B cell (primary cell): ENCODE results near the gene AIRE. TPM values are rescaled to one million over a fixed set of nuclear protein-coding genes. Genes with fewer than 3 reads are reported as not detected.

Experiments used
- ATAC-seq: fragments of 200-7000 bp; cut with Tn5 transposase; one replicate; pipeline ENCODE4 v1.10.0; 2021; ENCODE audit warnings: low read depth, mild to moderate bottlenecking, moderate number of reproducible peaks, moderate library complexity
- CTCF ChIA-PET: fragments of 350-600 bp; sonication (Branson Sonifier 250); formaldehyde crosslinking; loops from one replicate; lab custom pipeline; 2021; ENCODE audit warnings: antibody characterized with exemption, inconsistent platforms; lab: Charles Lee
- POLR2A ChIA-PET: fragments of 350-600 bp; sonication (Branson Sonifier 250); formaldehyde crosslinking; loops from one replicate; lab custom pipeline; 2021; ENCODE audit warnings: antibody characterized with exemption; lab: Charles Lee
- DNase-seq: peaks from one replicate; pipeline ENCODE4 v3.0.0; 2013
- H2AFZ ChIP-seq: 2 replicates; pipeline ENCODE4 v1.6.1; 2012; ENCODE audit warnings: mild to moderate bottlenecking, low read depth, low read length; ENCODE audit not compliant: insufficient read depth, poor library complexity, severe bottlenecking
- H3K27ac ChIP-seq, 2 donors: 1 replicate in 1 of 2; 2 replicates in 1 of 2; pipeline ENCODE4 v1.5.1; 2012 to 2013; ENCODE audit warnings: low read length in 2 of 2, mild to moderate bottlenecking in 2 of 2, moderate library complexity in 1 of 2
- H3K27me3 ChIP-seq, 4 experiments: fragments of 200-600 bp in 1 of 4; sonication (generic) in 1 of 4; replicated peaks in 1 of 4; 1 replicate in 2 of 4; 2 replicates in 2 of 4; pipeline versions ENCODE4 v1.6.1 to v1.7.0; 2013 to 2016; ENCODE audit warnings: low read length in 3 of 4, mild to moderate bottlenecking in 2 of 4, mixed read lengths in 1 of 4, moderate library complexity in 1 of 4; ENCODE audit not compliant: insufficient read depth in 4 of 4, control insufficient read depth in 3 of 4; ENCODE audit errors: control extremely low read depth in 1 of 4
- H3K36me3 ChIP-seq, 2 experiments: replicated peaks in 1 of 2; 1 replicate in 1 of 2; 2 replicates in 1 of 2; pipeline versions ENCODE4 v1.6.1 to v1.7.1; 2013; ENCODE audit warnings: low read length in 1 of 2; ENCODE audit not compliant: insufficient read depth in 2 of 2, control insufficient read depth in 1 of 2; ENCODE audit errors: control extremely low read depth in 1 of 2, extremely low read depth in 1 of 2
- H3K4me1 ChIP-seq, 2 donors: fragments of 200-600 bp in 1 of 2; sonication (generic) in 1 of 2; 1 replicate in 1 of 2; 2 replicates in 1 of 2; pipeline versions ENCODE4 v1.5.1 to v1.6.1; 2013 to 2017; ENCODE audit warnings: low read length in 2 of 2; ENCODE audit not compliant: control insufficient read depth in 2 of 2, insufficient read depth in 2 of 2
- H3K4me2 ChIP-seq: replicated peaks from 2 replicates; pipeline ENCODE3; 2012; ENCODE audit warnings: mild to moderate bottlenecking, low read depth, low read length; ENCODE audit not compliant: poor library complexity, severe bottlenecking
- H3K4me3 ChIP-seq, 5 experiments: fragments of 200-600 bp in 1 of 5; sonication (generic) in 1 of 5; 1 replicate in 3 of 5; 2 replicates in 2 of 5; pipeline versions ENCODE4 v1.5.1 to v1.7.0; 2011 to 2016; ENCODE audit warnings: low read length in 4 of 5, mild to moderate bottlenecking in 4 of 5, low read depth in 2 of 5, control low read depth in 1 of 5, moderate library complexity in 1 of 5; ENCODE audit not compliant: insufficient read depth in 1 of 5; ENCODE audit errors: control extremely low read depth in 1 of 5, extremely low read depth in 1 of 5
- H3K79me2 ChIP-seq: fragments of 200-600 bp; sonication (generic); one replicate; pipeline ENCODE4 v1.6.0; 2016; ENCODE audit warnings: low read length; ENCODE audit not compliant: control insufficient read depth, insufficient read depth
- H3K9ac ChIP-seq: fragments of 200-600 bp; sonication (generic); 2 replicates; pipeline ENCODE4 v1.6.1; 2017; ENCODE audit warnings: mild to moderate bottlenecking, low read length, moderate library complexity
- H3K9me3 ChIP-seq, 3 donors: one replicate each; pipeline versions ENCODE4 v1.6.1 to v1.7.1; 2013; ENCODE audit warnings: low read length in 2 of 3; ENCODE audit not compliant: control insufficient read depth in 2 of 3, insufficient read depth in 1 of 3; ENCODE audit errors: control extremely low read depth in 1 of 3
- H4K20me1 ChIP-seq: 2 replicates; pipeline ENCODE4 v1.6.0; 2012; ENCODE audit warnings: mild to moderate bottlenecking, low read length; ENCODE audit not compliant: insufficient read depth, control insufficient read depth, poor library complexity, severe bottlenecking
- H3K27ac Mint-ChIP-seq: one replicate; pipeline ENCODE4 v1.8.0; 2021; ENCODE audit warnings: mixed read lengths
- H3K27me3 Mint-ChIP-seq: one replicate; pipeline ENCODE4 v1.8.0; 2021; ENCODE audit warnings: mixed read lengths
- H3K4me1 Mint-ChIP-seq: one replicate; pipeline ENCODE4 v1.8.0; 2021; ENCODE audit warnings: mixed read lengths
- H3K4me3 Mint-ChIP-seq: one replicate; pipeline ENCODE4 v1.8.0; 2021; ENCODE audit warnings: mixed read lengths
- H3K9me3 Mint-ChIP-seq: one replicate; pipeline ENCODE4 v1.8.0; 2022; ENCODE audit warnings: mixed read lengths; ENCODE audit not compliant: insufficient read depth
- EZH2 ChIP-seq: IDR thresholded peaks from 2 replicates; pipeline ENCODE4 v1.6.1; 2012; ENCODE audit warnings: borderline replicate concordance, low read depth, mild to moderate bottlenecking, moderate library complexity, low read length; ENCODE audit not compliant: insufficient read depth, poor library complexity, severe bottlenecking
- WGBS: methylation state at CpG from one replicate; pipeline ENCODE4 v1.1.5; 2013; ENCODE audit warnings: missing lambda C conversion rate; ENCODE audit not compliant: insufficient coverage; 5-methylcytosine and 5-hydroxymethylcytosine counted together
- intact Hi-C: fragments of 100-400 bp; cut with micrococcal nuclease; formaldehyde crosslinking; loops from one replicate; pipeline ENCODE4 v1.10.0; 2022
- polyA plus RNA-seq: library from polyadenylated mRNA; depleted of rRNA; stranded (reverse); fragments of >200 nt; gene quantifications from 2 replicates; pipeline ENCODE4 v1.2.3, GENCODE V29; 2012
- total RNA-seq, 2 donors: library from RNA; stranded (reverse); fragments of 120-200 nt in 1 of 2; gene quantifications; 1 replicate in 1 of 2; 2 replicates in 1 of 2; pipeline versions ENCODE4 v1.2.3 to v1.2.4, GENCODE V29; 2013 to 2022
- TF ChIP-seq, protein P1 (sequence below): fragments of 200-600 bp; IDR thresholded peaks from one replicate; pipeline ENCODE4 v1.8.0; 2022; ENCODE audit warnings: antibody characterized with exemption, mild to moderate bottlenecking

The AIRE gene
- total and polyA plus RNA-seq, 2 donors (not counting 1 experiment from before 2014, with no cell fraction given): 0.37 TPM; not detected in 1

- Mint-ChIP-seq H3K4me3 (no peak overlapping the region), H3K27ac (no peak overlapping the region), H3K27me3 (no peaks in the 10 kb centered on the region), H3K9me3 (no peaks in the 10 kb centered on the region), H3K4me1 (no peaks in the 10 kb centered on the region)
- Histone ChIP-seq H3K36me3 (peaks cover 4 to 83% of the 10 kb centered on the region in 2 experiments), H3K4me2 (no peak overlapping the region), H3K4me1 (no peaks in the 10 kb centered on the region), H3K9ac (no peak overlapping the region), H3K79me2 (peaks cover 7% of the 10 kb centered on the region), H3K27ac (no peak overlapping the region), H3K9me3 (no peaks in the 10 kb centered on the region), H3K4me3 (no peak overlapping the region), H3K27me3 (no peaks in the 10 kb centered on the region), H2AFZ (no peak overlapping the region), H4K20me1 (peaks cover 78% of the 10 kb centered on the region)
- ChIA-PET CTCF (no interaction called here), POLR2A (no interaction called here)
- ATAC-seq (no peak), DNase-seq (no peak)
- 98% methylated on average over 14 of the region's 16 CpGs for WGBS
- TF ChIP-seq, protein P1, sequence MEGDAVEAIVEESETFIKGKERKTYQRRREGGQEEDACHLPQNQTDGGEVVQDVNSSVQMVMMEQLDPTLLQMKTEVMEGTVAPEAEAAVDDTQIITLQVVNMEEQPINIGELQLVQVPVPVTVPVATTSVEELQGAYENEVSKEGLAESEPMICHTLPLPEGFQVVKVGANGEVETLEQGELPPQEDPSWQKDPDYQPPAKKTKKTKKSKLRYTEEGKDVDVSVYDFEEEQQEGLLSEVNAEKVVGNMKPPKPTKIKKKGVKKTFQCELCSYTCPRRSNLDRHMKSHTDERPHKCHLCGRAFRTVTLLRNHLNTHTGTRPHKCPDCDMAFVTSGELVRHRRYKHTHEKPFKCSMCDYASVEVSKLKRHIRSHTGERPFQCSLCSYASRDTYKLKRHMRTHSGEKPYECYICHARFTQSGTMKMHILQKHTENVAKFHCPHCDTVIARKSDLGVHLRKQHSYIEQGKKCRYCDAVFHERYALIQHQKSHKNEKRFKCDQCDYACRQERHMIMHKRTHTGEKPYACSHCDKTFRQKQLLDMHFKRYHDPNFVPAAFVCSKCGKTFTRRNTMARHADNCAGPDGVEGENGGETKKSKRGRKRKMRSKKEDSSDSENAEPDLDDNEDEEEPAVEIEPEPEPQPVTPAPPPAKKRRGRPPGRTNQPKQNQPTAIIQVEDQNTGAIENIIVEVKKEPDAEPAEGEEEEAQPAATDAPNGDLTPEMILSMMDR: no peak
- no peak for TF ChIP-seq EZH2
- intact Hi-C loops: no loop called here
These were observed 30.1 kb downstream of the AIRE start for GRCh38 chr21:44315691-44316203.

- no peak overlapping the region for H3K27ac ChIP-seq
- intact Hi-C loops: no loop called here
- peaks cover 75% of the 10 kb centered on the region for H4K20me1 ChIP-seq
- no peak overlapping the region for H3K4me2 ChIP-seq
- no peak overlapping the region for H3K9ac ChIP-seq
- ChIA-PET POLR2A (no interaction called here), CTCF (no interaction called here)
- H3K36me3 ChIP-seq: peaks cover 0 to 81% of the 10 kb centered on the region in 2 experiments
- TF ChIP-seq, protein P1: no peak
- TF ChIP-seq EZH2: no peak
- ATAC-seq (no peak), DNase-seq (no peak)
- no peaks in the 10 kb centered on the region for H3K4me1 Mint-ChIP-seq
- no peak overlapping the region for H3K27ac Mint-ChIP-seq
- no peaks in the 10 kb centered on the region for H3K4me1 ChIP-seq
- no peaks in the 10 kb centered on the region for H3K9me3 ChIP-seq
- WGBS: 97% methylated on average over 27 of the region's 27 CpGs
- H2AFZ ChIP-seq: no peak overlapping the region
- no peaks in the 10 kb centered on the region for H3K27me3 Mint-ChIP-seq
- H3K4me3 ChIP-seq: no peak overlapping the region
- no peaks in the 10 kb centered on the region for H3K27me3 ChIP-seq
- H3K4me3 Mint-ChIP-seq: no peak overlapping the region
- no peaks in the 10 kb centered on the region for H3K9me3 Mint-ChIP-seq
- peaks cover 4% of the 10 kb centered on the region for H3K79me2 ChIP-seq
These were observed 30.7 kb downstream of the AIRE start for GRCh38 chr21:44316277-44316900.
